K562 (cell line): ENCODE results near the gene RELL2. TPM values are rescaled to one million over a fixed set of nuclear protein-coding genes. Genes with fewer than 3 reads are reported as not detected.
A peak's percentile ranks its signal among the peaks of the same experiment; 100 is the strongest.

Experiments
- ATAC-seq: fragments of 200-7000 bp; cut with Tn5 transposase; 3 replicates; pipeline ENCODE4 v1.9.1; 2020; ENCODE audit warnings: moderate library complexity
- BruUV-seq: library from RNA; stranded (reverse); fragments of 400-500 nt; replicated peaks from 2 replicates; lab custom pipeline; 2021; lab: Mats Ljungman, UMichigan
- CTCF ChIA-PET: fragments of 300-600 bp; formaldehyde crosslinking; extraction: SDS; loops from one replicate; lab custom pipeline; 2021; ENCODE audit warnings: low intra/inter-chr PET ratio; lab: Yijun Ruan, JAX
- POLR2A ChIA-PET: fragments of 300-600, 350-650 bp; sonication (Branson Sonifier 250); formaldehyde crosslinking; extraction: SDS; loops from one replicate; lab custom pipeline; 2021; ENCODE audit warnings: antibody characterized with exemption, inconsistent platforms; lab: Yijun Ruan, JAX
- DNase-seq, 4 experiments: peaks; one replicate each; pipeline versions ENCODE4 v3.0.0 to v3.0.0-alpha.2; 2011 to 2018; ENCODE audit warnings: low spot score in 3 of 4, mixed read lengths in 3 of 4; ENCODE audit errors: extremely low read depth in 1 of 4
- FAIRE-seq: peaks from 2 replicates; lab custom pipeline; 2011; peaks lifted over from hg19 to GRCh38; lab: Jason Lieb, UNC
- H2AFZ ChIP-seq: 2 replicates; pipeline ENCODE4 v1.6.0; 2011; ENCODE audit warnings: low read depth, low read length, control low read depth, inconsistent platforms
- H3K27ac ChIP-seq: fragments of 200-600 bp; 3 replicates; pipeline ENCODE4 v1.8.0; 2011; ENCODE audit warnings: low read depth, mild to moderate bottlenecking, control low read depth, inconsistent platforms, low read length, moderate library complexity, mixed read lengths; ENCODE audit errors: extremely low read depth
- H3K27me3 ChIP-seq, 2 experiments: fragments of 300-600 bp in 1 of 2; 2 replicates in 1 of 2; 3 replicates in 1 of 2; pipeline versions ENCODE4 v1.6.0 to v1.8.0; 2011; ENCODE audit warnings: inconsistent platforms in 2 of 2, low read length in 2 of 2, mild to moderate bottlenecking in 1 of 2, mixed read lengths in 1 of 2, moderate library complexity in 1 of 2; ENCODE audit not compliant: control insufficient read depth in 2 of 2, insufficient read depth in 2 of 2
- H3K36me3 ChIP-seq: fragments of 300-600 bp; 3 replicates; pipeline ENCODE4 v1.8.0; 2011; ENCODE audit warnings: mild to moderate bottlenecking, low read length, inconsistent platforms; ENCODE audit not compliant: control insufficient read depth, insufficient read depth
- H3K4me1 ChIP-seq, 2 experiments: fragments of 200-600 bp in 1 of 2; replicated peaks in 1 of 2; 2 replicates in 1 of 2; 3 replicates in 1 of 2; pipeline versions ENCODE4 v1.5.1 to v1.8.0; 2011; ENCODE audit warnings: inconsistent platforms in 2 of 2, low read length in 2 of 2, mild to moderate bottlenecking in 1 of 2, mixed read lengths in 1 of 2, moderate library complexity in 1 of 2; ENCODE audit not compliant: control insufficient read depth in 2 of 2, insufficient read depth in 2 of 2
- H3K4me2 ChIP-seq: 2 replicates; pipeline ENCODE4 v1.6.1; 2011; ENCODE audit warnings: low read length, control low read depth, inconsistent platforms, mixed read lengths; ENCODE audit not compliant: insufficient read depth
- H3K4me3 ChIP-seq: fragments of 200-600 bp; sonication (generic), shearing (Covaris generic); 2 replicates; pipeline ENCODE4 v1.5.1; 2016; ENCODE audit warnings: control low read depth, inconsistent platforms
- H3K79me2 ChIP-seq: fragments of 200-600 bp; 3 replicates; pipeline ENCODE4 v1.8.0; 2011; ENCODE audit warnings: low read length, inconsistent platforms; ENCODE audit not compliant: control insufficient read depth, insufficient read depth
- H3K9ac ChIP-seq, 2 experiments: 2 replicates each; pipeline versions ENCODE4 v1.6.0 to v1.6.1; 2011; ENCODE audit warnings: low read depth in 2 of 2, low read length in 2 of 2, control low read depth in 1 of 2, inconsistent platforms in 1 of 2, mild to moderate bottlenecking in 1 of 2, mixed read lengths in 1 of 2; ENCODE audit not compliant: insufficient read depth in 1 of 2
- H3K9me1 ChIP-seq: one replicate; pipeline ENCODE4 v1.6.0; 2011; ENCODE audit warnings: inconsistent platforms, mild to moderate bottlenecking, low read length, moderate library complexity; ENCODE audit not compliant: control insufficient read depth, insufficient read depth
- H3K9me3 ChIP-seq: replicated peaks from 2 replicates; pipeline ENCODE4 v1.5.1; 2011; ENCODE audit warnings: low read depth, low read length, inconsistent platforms; ENCODE audit not compliant: control insufficient read depth, insufficient read depth
- H4K20me1 ChIP-seq: replicated peaks from 2 replicates; pipeline ENCODE4 v1.6.1; 2011; ENCODE audit warnings: low read length, inconsistent platforms, mixed read lengths; ENCODE audit not compliant: control insufficient read depth, insufficient read depth
- ETV1 ChIP-seq: fragments of 450-650 bp; conservative IDR thresholded peaks from 2 replicates; pipeline ENCODE4 v1.6.1; 2016; ENCODE audit warnings: missing genetic modification characterization, control low read depth, low read depth, missing compliant biosample characterization
- GABPA ChIP-seq: fragments of 200-800 bp; sonication (Bioruptor generic); conservative IDR thresholded peaks from 2 replicates; pipeline ENCODE4 v1.6.1; 2016; ENCODE audit warnings: low read depth, missing genetic modification characterization, missing compliant biosample characterization
- SMAD2 ChIP-seq: fragments of 150-350 bp; IDR thresholded peaks from 2 replicates; pipeline ENCODE4 v1.6.1; 2014; ENCODE audit warnings: low read depth, mild to moderate bottlenecking, low read length
- ZBTB34 ChIP-seq: fragments of 250-450 bp; sonication (Bioruptor Pico); IDR thresholded peaks from 2 replicates; pipeline ENCODE4 v1.8.0; 2021; ENCODE audit warnings: mild to moderate bottlenecking, moderate library complexity
- WGBS: fragments of 100-300 bp; shearing (Covaris generic); methylation state at CpG from one replicate; pipeline ENCODE4 v1.1.6; 2016; ENCODE audit warnings: low coverage, mixed read lengths; ENCODE audit not compliant: insufficient coverage; ENCODE audit errors: missing lambda C conversion rate; 5-methylcytosine and 5-hydroxymethylcytosine counted together
- in situ Hi-C: fragments of 300-500 bp; cut with MboI; formaldehyde crosslinking; loops from 4 replicates; pipeline ENCODE4 v1.15.0; 2018; ENCODE audit warnings: inconsistent platforms, mixed read lengths
- intact Hi-C: fragments of 100-400 bp; cut with micrococcal nuclease; formaldehyde crosslinking; loops from 2 replicates; pipeline ENCODE4 v1.14.2; 2022
- polyA plus RNA-seq, 8 experiments: library from polyadenylated mRNA; depleted of rRNA in 4 of 8; stranded (reverse) in 5 of 8; unstranded in 3 of 8; fragments of >200 nt; fragmentation: Nextera tagmentation in 2 of 8; fragmentation: Illumina TruSeq in 1 of 8; extraction: Ambion mirVana in 2 of 8; extraction: Trizol in 1 of 8; gene quantifications; 2 replicates each; pipeline versions ENCODE4 v1.2.1 to v1.2.3, GENCODE V29; 2011 to 2014; ENCODE audit warnings: inconsistent platforms in 1 of 8, missing spikeins in 1 of 8
- total RNA-seq, 7 experiments: library from RNA; depleted of rRNA in 6 of 7; stranded (reverse); fragments of >200 nt in 6 of 7; fragmentation: Illumina TruSeq in 2 of 7; extraction: Trizol in 2 of 7; gene quantifications; 2 replicates each; pipeline versions ENCODE4 v1.2.1 to v1.2.3, GENCODE V29; 2011 to 2021; ENCODE audit warnings: low replicate concordance in 1 of 7

RELL2 gene
- total and polyA plus RNA-seq, 9 of the 15 experiments (the other 6 are each of a cell fraction or from before 2014, with no cell fraction given): 0.06 to 36.0 (median 14.3) TPM

- peak overlapping the region; percentile 60 to 63; a peak in 3 of 4 replicates for H3K9ac ChIP-seq
- DNase-seq: peak in 3 of 4 experiments; percentile 33 to 45 (median 43)
- peak overlapping the region; percentile 81; the same call in 2 of the 3 replicates for H3K27ac ChIP-seq
- 0 out of 2 replicates have a peak, but pooled peaks have one; percentile 41 for TF ChIP-seq ETV1 (tag)
- no peak for TF ChIP-seq ZBTB34 (CRISPR knock-in tag)
- peak; percentile 66 for TF ChIP-seq GABPA
- TF ChIP-seq SMAD2: no peak
- intact Hi-C loops (no loop called here), in situ Hi-C loops (no loop called here)
- WGBS: 69% methylated on average over 3 of the region's 6 CpGs
- no peaks in the 10 kb centered on the region for H3K27me3 ChIP-seq
- peaks cover 4% of the 10 kb centered on the region; the same call in 1 of the 3 replicates for H3K36me3 ChIP-seq
- BruUV-seq: no TSS peak
- H3K4me2 ChIP-seq: peak overlapping the region; percentile 79
- peaks cover 14% of the 10 kb centered on the region; the same call in 1 of the 3 replicates for H3K79me2 ChIP-seq
- H4K20me1 ChIP-seq: no peaks in the 10 kb centered on the region
- H3K4me1 ChIP-seq: peaks cover 32 to 40% of the 10 kb centered on the region in 2 experiments
- no peak for FAIRE-seq
- CTCF ChIA-PET: no interaction called here
- POLR2A ChIA-PET: no interaction called here
- H2AFZ ChIP-seq: 0 out of 2 replicates have a peak overlapping the region, but pooled peaks have one; percentile 96
- ATAC-seq: peak; percentile 9
- H3K9me1 ChIP-seq: peaks cover 3% of the 10 kb centered on the region
- H3K9me3 ChIP-seq: no peaks in the 10 kb centered on the region
- peak overlapping the region; percentile 36; the same call in 1 of the 2 replicates for H3K4me3 ChIP-seq
These were observed 44.0 kb downstream of the RELL2 start for GRCh38 chr5:141680751-141681201.
